GM18505 (cell line): ENCODE results near the gene GTF2F2.

ENCODE experiments used
- ATAC-seq: cut with Tn5 transposase; IDR thresholded peaks from one replicate; pipeline ENCODE4 v1.9.1; 2021; ENCODE audit not compliant: unreplicated experiment
- POLR2A ChIP-seq: IDR thresholded peaks from 4 replicates; pipeline ENCODE4 v1.6.1; 2011; ENCODE audit warnings: borderline replicate concordance; ENCODE audit not compliant: insufficient read depth, insufficient read length; ENCODE audit errors: extremely low read depth

GTF2F2 gene

DNA sequence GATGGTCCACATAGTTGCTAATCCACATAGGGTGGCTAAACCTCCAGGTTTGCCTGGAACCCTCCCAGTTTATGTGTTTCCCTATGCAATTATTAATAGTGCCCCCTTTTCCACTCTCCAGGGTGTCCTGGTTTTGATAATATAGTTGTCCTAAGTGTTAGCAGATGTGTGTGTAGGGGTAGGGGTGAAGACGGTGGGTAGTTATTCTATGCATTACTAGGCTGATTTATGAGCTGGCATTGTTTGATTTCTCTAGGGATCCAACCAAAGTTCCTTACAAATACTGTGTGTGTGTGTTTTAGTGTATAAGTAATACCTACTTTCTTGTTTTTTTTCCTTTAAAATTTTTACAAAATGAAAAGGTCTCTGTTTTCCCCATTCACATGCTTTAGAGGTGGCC, 21.1 kb downstream of the GTF2F2 start:
- ATAC-seq: no peak
- TF ChIP-seq POLR2A: no peak

DNA sequence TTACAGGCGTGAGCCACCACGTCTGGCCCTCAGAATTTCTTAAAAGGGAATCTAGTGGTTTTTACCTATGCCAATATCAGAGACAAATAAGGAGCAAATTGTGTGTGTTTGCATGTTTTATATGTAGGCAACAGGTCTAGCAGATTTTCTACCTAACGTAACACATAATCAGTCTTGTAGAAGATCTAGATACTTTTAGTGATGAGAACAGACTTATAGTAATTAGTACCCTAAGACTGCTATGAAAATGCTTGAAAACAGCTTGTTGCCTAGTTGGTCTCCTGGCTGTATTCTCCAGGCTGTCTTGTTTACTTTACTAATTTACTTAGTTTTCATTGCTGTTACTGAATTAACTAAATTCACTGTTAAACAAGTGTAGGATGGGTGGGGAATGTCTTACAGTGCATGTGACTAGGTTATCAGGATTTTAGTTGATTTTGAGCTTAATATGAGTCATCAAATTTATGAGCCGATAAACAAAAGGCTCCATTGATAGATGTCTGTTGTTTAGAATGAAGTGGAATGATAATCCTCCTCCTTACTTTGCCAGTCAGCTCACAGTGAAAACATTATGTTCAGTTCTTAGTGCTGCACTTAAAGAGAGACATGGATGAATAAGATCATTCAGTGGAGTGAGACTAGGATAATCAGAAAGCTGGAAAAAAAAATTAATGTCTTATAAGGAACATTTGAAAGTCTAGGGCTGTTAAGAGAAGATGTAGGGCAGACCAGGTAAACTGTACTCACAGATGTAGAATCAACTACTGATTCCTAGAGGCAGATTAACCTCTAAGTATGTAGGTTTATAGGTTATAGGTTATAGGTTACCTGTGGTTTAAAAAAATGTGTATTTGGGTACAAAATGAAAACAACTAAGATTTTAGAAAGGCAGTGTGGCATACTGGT, 22.4 kb downstream of the GTF2F2 start:
- no peak for ATAC-seq
- no peak for TF ChIP-seq POLR2A

DNA sequence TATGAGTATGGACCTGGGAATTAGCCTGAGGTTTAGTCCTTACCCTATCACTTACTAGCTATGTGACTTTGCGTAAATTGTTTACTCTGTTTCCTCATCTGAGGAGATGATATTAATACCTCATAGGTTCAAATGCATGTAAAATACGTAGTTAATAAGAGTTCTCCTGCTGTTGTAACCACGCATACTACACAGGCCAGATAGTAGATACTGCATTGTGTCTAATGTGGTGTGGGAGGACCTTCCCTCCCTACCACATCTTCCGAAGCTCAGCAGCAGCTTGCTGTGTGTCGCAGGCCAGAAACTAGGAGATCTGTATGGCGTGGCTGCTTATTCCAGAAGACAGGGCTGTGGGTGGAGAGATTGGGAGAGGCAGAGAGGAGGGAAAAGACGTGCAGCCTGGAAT, 23.0 kb downstream of the GTF2F2 start:
- ATAC-seq: no peak
- no peak for TF ChIP-seq POLR2A

DNA sequence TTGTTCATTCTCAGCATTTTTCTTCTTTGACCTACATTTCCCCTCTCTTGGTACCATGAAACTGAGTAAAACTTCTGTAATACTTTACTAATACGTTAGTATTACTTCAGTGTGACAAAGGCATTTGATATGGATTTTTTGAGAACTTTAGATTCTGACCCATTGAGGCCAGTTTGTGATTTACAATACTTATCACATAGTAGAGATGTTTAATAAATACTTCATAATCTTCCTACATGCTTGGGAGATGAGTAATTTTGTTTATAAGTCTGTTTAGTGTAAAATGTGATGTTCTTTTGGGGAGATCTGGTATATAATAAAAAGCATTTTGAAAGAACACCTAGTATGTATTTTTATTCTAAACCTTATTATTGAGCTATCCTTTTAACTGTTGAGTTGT, 29.7 kb downstream of the GTF2F2 start:
- ATAC-seq: no peak

DNA sequence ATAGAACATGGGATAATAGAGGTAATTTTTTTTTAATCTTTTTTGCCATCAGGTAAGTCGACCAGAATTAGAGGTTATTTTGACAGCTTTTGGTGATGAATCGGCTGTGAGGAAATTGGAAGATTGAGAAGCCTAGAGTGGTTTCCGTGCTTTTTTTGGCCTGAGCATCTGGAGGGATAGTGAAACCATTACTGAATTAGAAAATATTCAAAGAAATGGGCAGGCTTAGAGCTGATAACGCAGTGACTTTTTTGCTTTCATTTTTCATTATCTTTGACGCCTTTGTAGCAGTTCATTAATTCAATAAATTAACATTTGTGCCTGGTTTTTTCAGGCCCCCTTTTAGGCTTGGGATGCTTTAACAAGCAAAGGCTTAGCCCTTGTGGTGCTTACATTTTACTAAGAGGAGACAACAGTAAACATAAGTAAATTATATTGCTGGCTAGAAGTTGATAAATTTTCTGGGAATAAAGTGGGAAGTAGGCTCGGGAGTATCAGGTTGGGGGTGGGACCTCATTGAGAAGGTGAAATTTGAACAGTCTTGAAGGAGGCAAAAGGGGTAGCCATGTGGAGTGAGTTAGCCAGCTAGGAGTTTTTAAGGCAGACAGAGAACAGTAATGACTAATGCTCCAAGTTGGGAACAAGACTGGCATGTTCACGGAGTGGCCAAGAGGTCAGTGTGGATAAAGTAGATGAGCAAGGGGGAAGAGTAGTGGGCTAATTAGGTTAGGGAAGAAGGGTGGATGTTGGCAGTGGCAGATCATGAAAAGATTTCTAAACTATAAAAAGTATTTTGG, 36.5 kb downstream of the GTF2F2 start:
- ATAC-seq: no peak
- TF ChIP-seq POLR2A: no peak

More for the DNA sequence above, 29.7 kb downstream of the GTF2F2 start:
- TF ChIP-seq POLR2A: no peak

DNA sequence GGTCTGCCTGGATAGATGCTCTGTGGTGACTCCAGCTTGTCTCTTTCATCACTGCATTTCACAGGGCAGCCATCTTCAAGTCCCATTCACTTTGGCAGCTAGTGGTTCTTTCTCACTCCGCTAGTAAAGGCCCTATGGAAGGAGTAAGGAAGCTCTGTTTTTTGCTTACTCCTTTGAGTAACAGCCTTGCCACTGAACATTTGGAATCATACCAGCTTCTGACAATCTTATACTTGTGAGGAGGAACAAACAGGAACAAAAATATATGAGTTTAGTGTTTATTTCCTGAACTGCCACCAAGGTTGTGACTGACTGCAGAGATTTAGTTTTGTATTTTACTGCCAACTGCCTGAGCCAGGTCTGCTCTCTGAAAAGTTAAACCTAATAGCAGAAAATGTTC, 41.9 kb downstream of the GTF2F2 start:
- TF ChIP-seq POLR2A: no peak
- ATAC-seq: no peak

DNA sequence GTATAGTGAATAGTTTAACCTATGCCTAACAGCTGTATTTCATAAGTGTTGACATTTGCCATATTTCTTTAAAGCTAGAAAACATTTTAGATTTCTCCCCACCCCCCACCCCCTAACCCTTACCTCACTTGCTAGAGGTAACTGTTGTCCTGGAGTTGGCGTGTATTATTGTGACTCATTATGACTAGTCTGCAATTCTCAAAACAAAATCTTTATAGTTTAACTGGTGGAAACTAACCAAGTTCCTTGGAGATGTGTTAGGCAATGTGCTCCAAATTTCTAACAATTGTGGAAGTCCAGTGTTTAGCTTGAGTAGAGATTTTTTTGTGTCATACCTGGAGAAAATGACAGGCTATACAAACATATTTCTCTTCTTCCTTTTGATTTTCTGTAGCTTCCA, 42.5 kb downstream of the GTF2F2 start:
- ATAC-seq: no peak
- TF ChIP-seq POLR2A: no peak

DNA sequence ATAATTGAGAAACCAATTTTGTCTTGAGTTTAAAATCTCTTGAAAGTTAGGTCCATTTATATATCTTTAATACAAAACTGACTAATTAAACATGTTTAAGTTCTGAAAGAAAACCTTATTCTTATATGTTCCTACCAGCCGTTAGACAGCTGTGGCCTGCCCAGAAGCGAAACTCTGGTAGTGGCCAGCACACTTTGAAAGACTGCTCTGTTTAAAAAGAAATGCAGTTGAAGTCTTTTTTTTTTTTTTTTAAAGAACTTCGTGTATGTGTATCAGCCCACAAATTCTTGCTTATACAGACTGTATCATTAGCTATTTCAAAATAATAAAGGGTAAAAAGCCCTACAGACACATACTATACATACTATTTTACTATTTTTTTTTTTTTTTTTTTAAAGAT, 46.5 kb downstream of the GTF2F2 start:
- no peak for ATAC-seq
- TF ChIP-seq POLR2A: no peak

DNA sequence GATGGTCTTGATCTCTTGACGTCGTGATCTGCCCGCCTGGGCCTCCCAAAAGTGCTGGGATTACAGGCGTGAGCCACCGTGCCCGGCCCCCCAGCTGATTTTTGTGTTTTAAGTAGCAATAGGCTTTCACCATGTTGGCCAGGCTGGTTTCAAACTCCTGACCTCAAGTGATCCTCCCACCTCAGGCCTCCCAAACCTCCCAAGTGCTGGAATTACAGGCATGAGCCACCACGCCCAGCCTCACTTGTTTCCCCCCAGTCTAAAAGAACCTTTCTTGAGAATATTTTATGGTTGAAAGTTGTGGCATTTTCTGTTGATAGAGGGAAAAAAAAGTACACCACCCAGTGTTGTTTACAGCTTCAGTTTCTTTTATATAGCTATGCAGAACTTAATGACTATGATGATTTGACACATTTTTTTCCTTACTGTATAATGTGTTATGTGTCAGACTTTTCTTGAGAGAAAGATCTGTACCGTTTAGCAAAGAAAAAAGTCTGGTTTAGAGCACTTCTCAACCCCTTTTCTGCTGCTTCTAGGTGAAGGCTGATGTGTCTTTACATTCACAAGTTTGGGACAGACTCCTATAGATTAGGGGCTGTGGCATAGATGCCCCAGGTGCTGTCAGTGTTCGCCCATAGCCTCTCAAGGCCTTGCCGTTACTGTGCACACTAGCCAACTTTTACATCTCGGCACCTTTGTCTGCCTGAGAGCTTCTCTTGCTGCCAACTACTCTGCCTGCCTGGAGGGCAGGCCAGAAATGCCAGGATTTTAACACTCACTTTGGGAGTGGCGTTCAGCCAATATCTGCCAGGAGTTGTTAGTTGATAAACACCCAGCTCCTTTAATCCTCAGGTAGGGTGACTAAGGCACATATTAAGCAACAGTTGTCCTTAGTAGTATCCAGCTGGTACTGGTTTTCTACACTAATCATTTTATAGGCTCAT, 47.6 kb downstream of the GTF2F2 start:
- ATAC-seq: no peak

DNA sequence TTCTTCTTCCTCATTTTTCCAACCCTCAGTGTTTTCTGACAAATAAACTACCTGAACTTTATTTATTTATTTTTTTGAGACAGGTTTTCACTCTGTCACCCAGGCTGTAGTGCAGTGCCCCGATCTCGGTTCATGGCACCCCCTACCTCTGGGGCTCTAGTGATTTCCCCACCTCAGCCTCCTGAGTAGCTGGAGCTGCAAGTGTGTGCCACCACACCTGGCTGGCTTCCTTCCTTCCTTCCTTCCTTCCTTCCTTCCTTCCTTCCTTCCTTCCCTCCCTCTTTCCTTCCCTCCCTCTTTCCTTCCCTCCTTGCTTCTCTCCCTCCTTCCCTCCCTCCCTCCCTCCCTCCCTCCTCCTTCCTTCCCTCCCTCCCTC, 48.2 kb downstream of the GTF2F2 start:
- no peak for ATAC-seq
- TF ChIP-seq POLR2A: no peak

More for the DNA sequence above, 47.6 kb downstream of the GTF2F2 start:
- no peak for TF ChIP-seq POLR2A

DNA sequence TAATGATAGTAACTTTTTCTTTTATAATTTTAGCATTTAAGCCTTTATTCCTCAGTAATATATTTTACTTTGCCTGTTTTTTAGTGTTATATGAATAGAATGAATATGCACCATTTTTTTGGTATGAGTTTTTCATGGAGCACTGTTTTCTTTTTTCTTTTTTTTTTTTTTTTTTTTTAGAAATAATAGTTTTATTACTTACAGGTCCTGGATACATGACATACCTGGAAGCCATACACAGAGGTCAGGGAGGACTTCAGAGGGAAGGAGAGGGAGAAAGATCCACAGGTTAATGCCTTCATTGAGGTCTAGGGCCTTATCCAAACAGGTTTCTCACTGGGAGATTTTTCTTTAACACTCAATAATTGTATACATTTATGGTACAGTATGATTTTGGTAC, 54.2 kb downstream of the GTF2F2 start:
- no peak for ATAC-seq
- no peak for TF ChIP-seq POLR2A

DNA sequence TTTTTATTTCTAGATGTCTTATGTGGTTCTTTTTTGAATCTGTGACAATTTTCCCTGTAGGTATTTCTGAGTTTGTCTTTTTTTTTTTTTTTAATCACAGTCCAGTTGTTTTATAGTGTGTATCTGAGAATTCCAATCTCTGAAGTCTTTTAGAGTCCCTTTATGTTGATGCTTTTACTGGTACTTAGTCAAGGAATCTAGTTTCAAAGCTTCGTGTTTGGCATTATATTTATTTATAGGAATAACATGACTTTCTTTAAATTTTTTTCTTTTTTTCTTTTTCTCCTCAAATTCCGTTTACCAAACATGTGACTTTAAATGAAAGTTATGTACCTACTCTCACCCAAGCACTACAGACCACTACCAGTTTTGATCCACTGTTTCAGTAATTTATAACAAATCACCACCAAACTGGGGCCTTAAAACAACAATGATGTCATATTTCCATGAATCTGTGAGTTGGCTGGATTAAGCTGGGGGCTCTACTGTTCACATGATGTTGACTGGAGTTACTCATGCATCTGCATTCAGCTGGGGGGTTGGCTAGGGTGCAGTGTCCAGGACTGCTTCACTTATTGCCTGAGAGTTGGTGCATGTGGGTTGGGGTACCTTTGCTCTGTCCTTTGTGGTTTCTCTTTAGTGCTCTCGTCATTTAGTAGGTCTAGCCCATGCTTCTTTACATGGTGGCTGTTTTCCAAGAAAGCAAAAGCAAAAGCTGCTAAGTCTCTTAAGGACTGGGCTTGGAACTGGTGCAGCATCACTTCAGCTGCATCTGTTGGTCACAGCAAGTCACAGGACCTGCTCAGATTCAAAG, 58.2 kb downstream of the GTF2F2 start:
- no peak for ATAC-seq
- no peak for TF ChIP-seq POLR2A
